Gastroesophageal sphincter (tissue), 4 donors: ENCODE results near the gene HEXA. TPM values are rescaled to one million over a fixed set of nuclear protein-coding genes. Genes with fewer than 3 reads are reported as not detected.
"Not testable (repeated sequence)": the region's sequence is repeated elsewhere in the genome, so short reads cannot be mapped to it uniquely, and the experiment has no call there.

ENCODE experiments used
- ATAC-seq: fragments of 150-250 bp; one replicate; pipeline ENCODE4 v1.9.1; 2016; ENCODE audit warnings: mild to moderate bottlenecking, moderate library complexity
- H3K27ac ChIP-seq, 4 donors: fragments of 200-600 bp; sonication (generic) in 3 of 4; 1 replicate in 3 of 4; 2 replicates in 1 of 4; pipeline ENCODE4 v1.5.1; 2016 to 2019
- H3K27me3 ChIP-seq: fragments of 200-600 bp; sonication (generic); one replicate; pipeline ENCODE4 v1.5.1; 2019
- H3K36me3 ChIP-seq, 2 donors: fragments of 200-600 bp; sonication (generic); one replicate each; pipeline ENCODE4 v1.5.1; 2019; ENCODE audit warnings: control low read depth in 1 of 2
- H3K4me1 ChIP-seq, 3 donors: fragments of 200-600 bp; sonication (generic); 1 replicate in 2 of 3; 2 replicates in 1 of 3; pipeline ENCODE4 v1.5.1; 2016 to 2019; ENCODE audit warnings: control low read depth in 2 of 3
- H3K4me3 ChIP-seq, 2 donors: fragments of 200-600 bp; sonication (generic); one replicate each; pipeline ENCODE4 v1.5.1; 2019; ENCODE audit warnings: mild to moderate bottlenecking in 1 of 2, moderate library complexity in 1 of 2
- H3K9me3 ChIP-seq, 3 donors: fragments of 200-600 bp; sonication (generic); one replicate each; pipeline ENCODE4 v1.5.1; 2017 to 2019; ENCODE audit warnings: control low read depth in 2 of 3
- CTCF ChIP-seq, 4 experiments: fragments of 200-600 bp in 2 of 4; fragments of 450-650 bp in 2 of 4; sonication (generic) in 1 of 4; IDR thresholded peaks; one replicate each; pipeline ENCODE4 v1.5.1; 2017 to 2019; ENCODE audit warnings: antibody characterized with exemption in 4 of 4, mild to moderate bottlenecking in 2 of 4, moderate library complexity in 2 of 4
- EP300 ChIP-seq: sonication (generic); formaldehyde crosslinking; IDR thresholded peaks from one replicate; pipeline ENCODE4 v1.6.1; 2017; ENCODE audit warnings: antibody characterized with exemption, mild to moderate bottlenecking
- POLR2A ChIP-seq, 2 donors: fragments of 450-650 bp; IDR thresholded peaks; one replicate each; pipeline ENCODE4 v1.6.1; 2017; ENCODE audit warnings: antibody characterized with exemption in 2 of 2, mild to moderate bottlenecking in 2 of 2, moderate library complexity in 1 of 2
- POLR2AphosphoS5 ChIP-seq: sonication (generic); formaldehyde crosslinking; IDR thresholded peaks from one replicate; pipeline ENCODE4 v1.6.1; 2017; ENCODE audit warnings: antibody characterized with exemption
- WGBS, 2 donors: methylation state at CpG; one replicate each; pipeline ENCODE4 v1.1.5; 2018; ENCODE audit warnings: low coverage in 1 of 2; 5-methylcytosine and 5-hydroxymethylcytosine counted together
- total RNA-seq, 4 donors: library from RNA; depleted of rRNA; stranded (reverse); fragments of >200 nt; gene quantifications; one replicate each; pipeline ENCODE4 v1.1.0, GENCODE V29; 2016

The HEXA gene
- total RNA-seq, 4 donors from 2014 or later = 46.3 to 68.5 (median 60.9) TPM

- Histone ChIP-seq H3K4me3 (no peak overlapping the region), H3K27me3 (peaks cover 39% of the 10 kb centered on the region), H3K27ac (no peak overlapping the region), H3K9me3 (no peaks in the 10 kb centered on the region), H3K36me3 (no peaks in the 10 kb centered on the region), H3K4me1 (no peaks in the 10 kb centered on the region)
- TF ChIP-seq EP300 (no peak), POLR2A (IDR thresholded peaks at IDR 0.05) (no peak), POLR2AphosphoS5 (no peak), CTCF (IDR thresholded peaks at IDR 0.05) (no peak)
- no peak for ATAC-seq
Measured at GRCh38 chr15:72387741-72388140, 11.9 kb upstream of the HEXA start.

DNA sequence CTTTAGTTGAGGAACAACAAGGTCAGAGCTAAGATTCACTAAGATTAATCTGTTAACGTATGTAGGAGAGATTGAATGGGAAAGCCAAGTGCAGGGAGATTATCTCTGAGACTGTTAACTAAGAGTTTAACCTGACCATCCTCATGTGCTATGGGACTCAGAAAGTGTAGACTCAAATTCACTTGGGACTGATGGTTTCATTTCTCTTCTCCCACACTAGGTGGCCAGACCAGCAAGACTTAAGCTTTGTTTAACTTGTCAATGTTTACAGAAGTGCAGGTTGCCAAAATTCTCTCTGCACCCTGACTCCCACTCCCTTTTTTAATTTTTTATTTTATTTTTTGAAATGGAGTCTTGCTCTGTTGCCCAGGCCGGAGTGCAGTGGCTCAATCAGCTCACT is 6.3 kb upstream of the HEXA start:
- Histone ChIP-seq H3K9me3 (no peaks in the 10 kb centered on the region), H3K36me3 (no peaks in the 10 kb centered on the region), H3K27me3 (peaks cover 42% of the 10 kb centered on the region), H3K4me3 (no peak overlapping the region), H3K27ac (no peak overlapping the region), H3K4me1 (peaks cover 0 to 2% (median under 1%) of the 10 kb centered on the region in 3 donors)
- no peak for ATAC-seq
- TF ChIP-seq POLR2A (IDR thresholded peaks at IDR 0.05) (no peak), EP300 (no peak), CTCF (IDR thresholded peaks at IDR 0.05) (no peak), POLR2AphosphoS5 (no peak)
- 44 to 67% methylated on average over 1 to 2 of the region's 2 CpGs for WGBS, 2 donors

GRCh38 chr15:72380743-72381142 is 4.9 kb upstream of the HEXA start:
- no peak for ATAC-seq
- Histone ChIP-seq H3K4me1 (peaks cover 0 to 11% (median 8%) of the 10 kb centered on the region in 3 donors), H3K4me3 (no peak overlapping the region), H3K36me3 (no peaks in the 10 kb centered on the region), H3K27me3 (peaks cover 29% of the 10 kb centered on the region), H3K27ac (no peak overlapping the region), H3K9me3 (no peaks in the 10 kb centered on the region)
- 67 to 77% methylated on average over 1 to 4 of the region's 4 CpGs for WGBS, 2 donors
- no peak for TF ChIP-seq POLR2AphosphoS5
- no peak for TF ChIP-seq EP300
- no peak for TF ChIP-seq CTCF (IDR thresholded peaks at IDR 0.05)
- no peak for TF ChIP-seq POLR2A (IDR thresholded peaks at IDR 0.05)

- H3K36me3 ChIP-seq = no peaks in the 10 kb centered on the region
- TF ChIP-seq EP300 (no peak), POLR2AphosphoS5 (no peak), POLR2A (IDR thresholded peaks at IDR 0.05) (no peak), CTCF (IDR thresholded peaks at IDR 0.05) (no peak)
- ATAC-seq = no peak
- H3K9me3 ChIP-seq = no peaks in the 10 kb centered on the region
- no peak overlapping the region for H3K4me3 ChIP-seq
- WGBS, 2 donors = 35 to 59% methylated on average over 2 of the region's 2 CpGs
- peaks cover 21% of the 10 kb centered on the region for H3K27me3 ChIP-seq
- no peak overlapping the region for H3K27ac ChIP-seq
- peaks cover 0 to 16% (median 11%) of the 10 kb centered on the region in 3 donors for H3K4me1 ChIP-seq
Measured at GRCh38 chr15:72379856-72380430, 4.1 kb upstream of the HEXA start.

DNA sequence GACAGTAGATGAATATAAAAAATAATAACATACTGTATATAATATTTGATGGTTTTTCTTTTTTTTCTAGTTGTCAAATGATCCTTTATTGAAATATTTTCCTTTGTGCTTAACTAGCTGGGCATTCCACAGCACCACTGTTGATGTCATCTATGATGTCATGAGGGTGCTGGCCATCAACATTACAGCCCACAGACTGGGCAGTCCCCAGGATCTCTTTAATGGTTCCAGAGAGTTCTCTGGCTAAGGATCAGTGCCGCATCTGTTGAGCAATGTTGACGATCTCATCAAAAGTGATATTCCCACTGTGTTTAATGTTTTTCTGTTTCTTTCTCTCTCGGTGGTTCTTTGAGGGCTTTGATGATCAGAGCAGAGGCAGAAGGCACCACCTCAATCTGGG is 3.3 kb upstream of the HEXA start:
- WGBS, 2 donors = 66 to 81% methylated on average over 3 of the region's 3 CpGs
- Histone ChIP-seq H3K27me3 (peaks cover 13% of the 10 kb centered on the region), H3K4me1 (peaks cover 3 to 24% (median 20%) of the 10 kb centered on the region in 3 donors)
- H3K9me3 ChIP-seq, H3K36me3 ChIP-seq, H3K27ac ChIP-seq, H3K4me3 ChIP-seq, ATAC-seq: not testable (repeated sequence)
